ENCODE data around the gene OR2L8.
A peak's percentile ranks its signal among the peaks of the same experiment; 100 is the strongest.

OR2L8 gene, protein sequence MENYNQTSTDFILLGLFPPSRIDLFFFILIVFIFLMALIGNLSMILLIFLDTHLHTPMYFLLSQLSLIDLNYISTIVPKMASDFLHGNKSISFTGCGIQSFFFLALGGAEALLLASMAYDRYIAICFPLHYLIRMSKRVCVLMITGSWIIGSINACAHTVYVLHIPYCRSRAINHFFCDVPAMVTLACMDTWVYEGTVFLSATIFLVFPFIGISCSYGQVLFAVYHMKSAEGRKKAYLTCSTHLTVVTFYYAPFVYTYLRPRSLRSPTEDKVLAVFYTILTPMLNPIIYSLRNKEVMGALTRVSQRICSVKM

DNA sequence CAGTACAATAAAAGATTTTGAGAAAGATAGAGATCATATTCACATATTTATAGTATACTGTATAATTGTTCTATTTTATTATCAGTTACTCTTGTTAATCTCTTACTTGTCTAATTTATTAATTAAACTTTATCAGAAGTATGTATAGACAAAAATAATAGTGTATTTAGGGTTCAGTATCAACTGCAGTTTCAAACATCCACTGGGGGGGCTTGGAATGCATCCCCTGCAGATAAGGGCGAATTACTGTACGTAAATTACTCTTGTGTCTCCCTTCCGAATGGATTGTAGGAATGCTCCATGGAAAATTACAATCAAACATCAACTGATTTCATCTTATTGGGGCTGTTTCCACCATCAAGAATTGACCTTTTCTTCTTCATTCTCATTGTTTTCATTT lies at the start of gene OR2L8:
Gene OR2L8 (plus strand): TSS at position 301 of the 400 bp plus-strand sequence. CDS start 0 bp downstream, at position 301.
- no peak for DNase-seq (ENCODE audit: low spot score)

- no peak for DNase-seq (ENCODE audit: low spot score)
These were observed 44.5 kb upstream of the OR2L8 start for GRCh38 chr1:247904122-247904521.

DNA sequence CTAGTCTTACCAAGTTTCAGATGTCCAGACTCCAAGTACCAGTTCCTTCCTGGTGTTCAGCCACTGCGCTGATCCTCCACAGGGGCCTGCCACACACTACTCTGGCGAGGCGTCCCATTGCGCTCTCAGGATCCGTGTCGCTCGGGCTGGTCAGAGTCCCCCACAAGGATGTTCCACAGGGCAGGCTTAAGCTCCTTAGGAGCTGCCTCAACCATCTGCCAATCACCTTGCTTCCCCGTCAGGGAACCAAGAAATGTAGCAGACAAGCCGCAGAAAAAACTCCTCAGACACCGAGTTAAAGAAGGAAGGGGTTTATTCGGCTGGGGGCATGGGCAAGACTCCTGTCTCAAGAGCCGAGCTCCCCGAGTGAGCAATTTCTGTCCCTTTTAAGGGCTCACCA lies 43.5 kb upstream of the OR2L8 start:
- DNase-seq (ENCODE audit: low spot score), result no peak

DNA sequence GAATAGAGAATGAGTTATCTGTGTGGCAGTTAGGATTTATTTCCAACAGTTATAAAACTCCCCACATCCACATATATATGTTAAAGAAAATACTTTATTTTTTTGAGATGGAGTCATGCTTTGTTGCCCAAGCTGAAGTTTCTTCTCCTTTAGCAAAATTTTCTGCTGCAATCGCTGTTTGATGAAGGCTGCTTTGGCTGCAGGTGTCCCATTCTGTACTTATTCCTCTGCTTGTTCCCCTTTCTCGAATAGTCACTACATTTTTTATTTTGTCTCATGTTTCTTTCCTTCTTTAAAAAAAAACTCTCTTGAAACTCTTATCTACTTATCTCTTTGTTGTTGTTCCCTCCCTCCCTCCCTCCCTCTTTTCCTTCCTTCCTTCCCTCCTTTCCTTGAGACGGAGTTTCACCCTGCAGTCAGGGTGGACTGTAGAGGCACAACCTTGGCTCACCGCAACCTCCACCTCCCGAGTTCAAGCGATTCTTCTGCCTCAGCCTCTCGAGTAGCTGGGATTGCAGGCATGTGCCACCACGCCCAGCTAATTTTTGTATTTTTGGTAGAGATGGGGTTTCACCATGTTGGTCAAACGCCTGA lies 42.7 kb upstream of the OR2L8 start:
- peak; percentile 38 for DNase-seq (ENCODE audit: low spot score)

GRCh38 chr1:247906504-247907047 lies 42.1 kb upstream of the OR2L8 start:
- peak; percentile 46 for DNase-seq (ENCODE audit: low spot score)

DNA sequence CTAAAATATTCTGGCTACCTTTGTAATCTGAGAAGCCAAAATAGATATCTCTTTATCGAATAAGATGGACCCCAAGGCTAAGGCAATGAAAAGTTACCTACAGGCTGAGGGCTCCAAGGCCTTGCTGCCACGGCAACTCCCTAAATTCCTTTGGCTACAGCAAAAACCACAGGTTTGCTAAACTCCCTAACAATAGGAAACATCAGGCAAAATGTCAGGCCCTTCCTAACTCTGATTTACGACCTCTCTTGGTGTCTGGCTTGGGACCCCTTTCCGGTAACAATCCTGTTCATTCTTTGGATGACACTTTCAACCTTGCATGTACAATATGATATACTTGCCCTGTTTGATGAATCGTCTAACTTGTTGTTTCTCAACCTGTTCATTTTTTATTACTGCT lies 39.9 kb upstream of the OR2L8 start:
- no peak for DNase-seq (ENCODE audit: low spot score)

DNA sequence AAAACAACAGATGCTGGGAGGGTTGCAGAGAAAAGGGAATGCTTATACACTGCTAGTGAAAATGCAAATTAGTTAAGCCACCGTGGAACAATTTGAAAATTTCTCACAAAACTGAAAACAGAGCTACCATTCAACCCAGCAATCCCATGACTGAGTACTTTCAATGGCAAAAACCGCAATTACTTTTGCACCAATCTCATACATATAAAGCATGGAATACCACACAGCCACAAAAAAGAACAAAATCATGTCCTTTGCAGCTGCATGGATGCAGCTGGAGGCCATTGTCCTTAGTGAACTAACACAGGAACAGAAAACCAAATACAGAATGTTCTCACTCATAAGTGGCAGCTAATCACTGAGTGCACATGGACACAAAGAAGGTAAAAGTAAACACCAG lies 34.9 kb upstream of the OR2L8 start:
- no peak for DNase-seq (ENCODE audit: low spot score)

- no peak for DNase-seq (ENCODE audit: low spot score)
These were observed 33.6 kb upstream of the OR2L8 start for GRCh38 chr1:247914941-247915662.

DNA sequence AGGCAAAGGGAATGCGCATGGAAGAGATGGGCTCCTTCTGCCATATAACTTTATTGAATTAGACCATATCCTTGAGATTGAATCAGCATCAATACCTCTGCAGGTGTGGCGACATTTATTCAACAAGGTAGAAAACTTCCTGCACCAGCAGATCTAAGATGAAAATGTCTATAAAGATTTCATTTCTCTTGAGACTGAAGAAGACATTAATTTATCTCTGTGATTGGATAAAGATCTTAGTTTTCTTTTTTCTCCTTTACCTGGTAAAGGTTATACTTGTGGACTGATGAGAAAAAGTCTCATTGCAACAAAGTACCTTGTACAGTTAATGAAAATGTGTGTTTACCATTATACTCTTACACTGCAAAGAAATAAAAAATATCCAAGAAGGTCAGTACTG lies 28.7 kb upstream of the OR2L8 start, which contains the start of gene OR2T8:
Gene OR2T8 (plus strand): TSS at position 301 of the 400 bp plus-strand sequence. CDS start 766 bp downstream, outside the sequence.
- DNase-seq (ENCODE audit: low spot score), result no peak

DNA sequence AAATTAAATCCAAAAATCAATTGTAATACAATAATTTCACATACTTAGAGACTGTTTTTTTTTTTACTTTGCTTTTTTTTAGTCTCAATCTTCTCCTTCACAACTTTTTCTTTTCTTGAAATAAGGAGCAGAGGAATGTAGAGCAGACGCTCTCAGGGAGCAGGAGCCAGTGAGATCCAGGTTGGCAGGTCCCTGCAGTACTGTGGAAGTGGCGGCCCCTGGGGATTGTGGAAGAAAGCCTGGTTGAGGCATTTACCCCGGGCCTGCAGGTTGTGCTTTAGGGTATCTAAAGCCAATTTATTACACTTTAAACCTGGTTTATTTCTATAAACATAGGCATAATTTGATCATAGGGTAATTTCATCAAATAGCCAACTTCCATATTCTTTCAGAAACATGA lies 24.7 kb upstream of the OR2L8 start:
- DNase-seq (ENCODE audit: low spot score), result no peak

GRCh38 chr1:247924868-247925267 lies 23.8 kb upstream of the OR2L8 start, which contains the start of gene OR2AJ1:
OR2AJ1 (plus strand) TSS chr1:247924889; CDS start chr1:247933769, 8,880 bp downstream.
- DNase-seq (ENCODE audit: low spot score), result no peak

GRCh38 chr1:247933989-247934388 lies 14.7 kb upstream of the OR2L8 start:
- DNase-seq (ENCODE audit: low spot score), result no peak

DNA sequence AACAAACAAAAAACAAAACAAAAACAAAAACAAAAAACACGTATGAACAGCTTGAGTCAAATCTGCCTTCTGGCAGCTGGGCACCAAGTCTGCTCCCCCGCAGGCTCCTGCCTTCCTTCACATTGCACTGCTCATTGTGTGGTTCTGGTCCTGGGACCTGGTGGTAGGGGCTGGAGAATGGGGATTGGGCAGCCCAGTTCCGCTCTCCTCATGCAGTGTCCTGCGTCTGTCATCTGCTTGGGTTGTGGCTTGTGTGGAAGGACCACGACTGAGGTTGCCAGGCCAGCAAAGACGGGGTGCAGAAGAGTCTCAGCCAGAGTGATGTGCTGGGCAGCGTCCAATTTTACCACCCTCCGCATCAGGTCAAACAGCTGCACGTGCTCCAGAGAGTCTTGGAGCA lies 12.9 kb upstream of the OR2L8 start:
- DNase-seq (ENCODE audit: low spot score), result no peak

GRCh38 chr1:247936415-247936814 lies 12.2 kb upstream of the OR2L8 start:
- no peak for DNase-seq (ENCODE audit: low spot score)

DNA sequence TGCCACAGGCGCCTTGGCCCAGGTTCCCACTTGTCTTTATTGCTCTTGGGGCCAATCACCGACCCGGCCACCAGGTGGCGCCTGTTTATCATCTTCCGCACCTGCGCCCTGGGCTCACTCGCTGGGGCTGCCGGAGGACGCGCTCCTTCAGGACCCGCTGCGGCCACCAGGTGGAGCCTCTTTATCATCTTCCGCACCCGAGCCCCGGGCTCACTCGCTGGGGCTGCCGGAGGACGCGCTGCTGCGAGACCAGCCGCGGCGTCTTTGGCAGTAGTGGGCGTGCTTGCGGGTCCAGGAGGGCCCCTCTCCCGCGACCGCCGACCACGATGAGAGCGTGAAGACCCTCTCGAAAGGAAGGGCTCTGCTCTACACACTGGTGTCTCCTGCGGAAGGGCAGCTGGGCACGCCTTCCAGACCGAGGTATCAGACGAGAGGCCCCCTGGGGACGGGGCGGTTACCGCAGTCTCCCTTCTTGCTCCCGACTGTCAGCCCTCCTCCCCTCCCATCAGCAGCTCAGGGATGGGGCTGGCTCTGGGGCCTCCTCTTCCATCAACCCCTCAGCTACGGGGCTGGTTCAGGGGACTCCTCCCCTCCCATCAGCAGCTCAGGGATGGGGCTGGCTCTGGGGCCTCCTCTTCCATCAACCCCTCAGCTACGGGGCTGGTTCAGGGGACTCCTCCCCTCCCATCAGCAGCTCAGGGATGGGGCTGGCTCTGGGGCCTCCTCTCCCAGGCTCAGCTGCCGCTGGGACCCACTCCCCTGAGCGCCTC lies 11.5 kb upstream of the OR2L8 start:
- DNase-seq (ENCODE audit: low spot score), result peak; percentile 94

DNA sequence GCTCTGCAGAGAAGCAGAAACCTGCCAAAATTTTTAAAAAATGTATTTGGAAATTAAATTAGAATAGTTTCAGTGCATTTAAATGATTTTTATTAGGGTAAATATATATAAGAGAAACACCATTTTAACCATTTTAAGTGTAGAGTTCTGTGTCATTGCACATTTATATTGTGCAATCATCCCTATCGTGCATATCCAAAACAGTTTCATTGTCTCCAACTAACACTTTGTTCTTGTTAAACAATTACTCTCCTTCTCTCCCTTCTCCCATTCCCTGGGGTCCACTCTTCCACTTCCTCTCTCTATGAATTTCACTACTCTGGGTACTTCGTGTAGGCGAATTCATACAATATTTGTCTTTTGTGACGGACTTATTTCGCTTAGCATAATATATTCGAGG lies 6.0 kb upstream of the OR2L8 start:
- DNase-seq (ENCODE audit: low spot score), result no peak

DNA sequence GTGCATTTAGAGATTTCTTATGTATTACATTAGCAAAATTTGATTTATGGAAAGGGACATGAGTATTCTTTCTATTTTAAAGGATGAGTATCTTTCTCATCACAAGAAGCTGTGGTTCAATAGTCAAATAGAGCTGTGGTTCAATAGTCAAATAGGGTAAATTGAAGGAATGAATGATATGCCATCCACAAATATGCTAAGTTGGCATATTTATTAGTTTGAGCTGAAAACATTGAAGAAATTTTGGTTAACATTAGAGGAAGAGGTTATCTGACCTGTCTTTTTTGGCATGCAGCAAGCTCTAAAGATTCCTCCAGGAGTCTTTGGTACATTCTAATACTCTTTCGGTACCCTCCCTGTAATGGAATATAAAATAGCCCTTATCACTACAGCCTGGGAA lies 4.8 kb downstream of the OR2L8 start:
- DNase-seq (ENCODE audit: low spot score), result no peak

- no peak for DNase-seq (ENCODE audit: low spot score)
These were observed 13.1 kb downstream of the OR2L8 start for GRCh38 chr1:247961791-247962190.

GRCh38 chr1:247962911-247963588 lies 14.4 kb downstream of the OR2L8 start:
- DNase-seq (ENCODE audit: low spot score), result no peak

- DNase-seq (ENCODE audit: low spot score), result no peak
These were observed 16.3 kb downstream of the OR2L8 start, which contains the start of gene OR2AK2 for GRCh38 chr1:247964933-247965332. OR2AK2 (plus strand) TSS chr1:247965233; CDS start chr1:247965377, 144 bp downstream.

GRCh38 chr1:247966532-247967204 lies 18.0 kb downstream of the OR2L8 start:
- peak; percentile 41 for DNase-seq (ENCODE audit: low spot score)
